ENCODE measurements around the gene NHERF1.

DNA sequence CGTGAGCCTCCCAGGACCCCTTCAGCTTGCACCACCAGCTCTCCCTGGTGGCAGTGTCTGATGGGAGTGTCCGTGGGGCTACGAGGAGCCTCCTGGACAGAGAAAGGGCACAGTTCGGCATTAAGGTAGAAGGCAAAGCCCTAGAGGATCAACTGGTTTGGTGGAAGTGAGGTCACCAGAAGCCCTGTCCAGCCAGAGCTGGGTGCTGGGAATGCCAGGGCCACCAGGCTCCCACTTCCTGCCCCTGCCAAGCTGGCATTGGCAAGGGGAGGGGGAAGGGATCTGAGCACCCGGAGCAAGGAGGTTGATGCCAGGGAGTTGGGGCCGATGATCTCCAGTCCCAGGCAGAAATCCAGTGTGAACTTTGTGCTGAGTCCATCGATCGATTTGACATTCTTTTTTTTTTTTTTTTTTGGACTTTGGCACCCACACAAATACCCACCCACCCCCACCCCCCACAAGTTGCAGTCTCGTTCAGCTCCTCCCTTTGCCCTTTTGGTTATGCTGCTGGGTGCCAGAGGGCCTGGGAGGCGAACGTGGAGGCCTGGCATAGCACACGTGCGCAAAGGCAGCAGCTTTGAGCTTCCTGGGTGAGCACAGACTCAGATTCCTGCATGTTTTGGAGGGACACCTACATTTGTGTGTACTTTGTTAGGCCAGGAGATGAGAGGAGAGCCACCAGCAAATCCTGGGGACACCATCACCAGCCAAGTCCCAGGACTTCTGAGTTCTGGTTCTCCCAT, 2.1 kb downstream of the NHERF1 start:
- no peak for TF ChIP-seq RCOR1 (IDR thresholded peaks at IDR 0.05; ENCODE audit: insufficient replicate concordance, low read length)
- no peak for TF ChIP-seq POLR2A (IDR thresholded peaks at IDR 0.05; ENCODE audit: low read depth, low read length)
- TF ChIP-seq, protein P1, sequence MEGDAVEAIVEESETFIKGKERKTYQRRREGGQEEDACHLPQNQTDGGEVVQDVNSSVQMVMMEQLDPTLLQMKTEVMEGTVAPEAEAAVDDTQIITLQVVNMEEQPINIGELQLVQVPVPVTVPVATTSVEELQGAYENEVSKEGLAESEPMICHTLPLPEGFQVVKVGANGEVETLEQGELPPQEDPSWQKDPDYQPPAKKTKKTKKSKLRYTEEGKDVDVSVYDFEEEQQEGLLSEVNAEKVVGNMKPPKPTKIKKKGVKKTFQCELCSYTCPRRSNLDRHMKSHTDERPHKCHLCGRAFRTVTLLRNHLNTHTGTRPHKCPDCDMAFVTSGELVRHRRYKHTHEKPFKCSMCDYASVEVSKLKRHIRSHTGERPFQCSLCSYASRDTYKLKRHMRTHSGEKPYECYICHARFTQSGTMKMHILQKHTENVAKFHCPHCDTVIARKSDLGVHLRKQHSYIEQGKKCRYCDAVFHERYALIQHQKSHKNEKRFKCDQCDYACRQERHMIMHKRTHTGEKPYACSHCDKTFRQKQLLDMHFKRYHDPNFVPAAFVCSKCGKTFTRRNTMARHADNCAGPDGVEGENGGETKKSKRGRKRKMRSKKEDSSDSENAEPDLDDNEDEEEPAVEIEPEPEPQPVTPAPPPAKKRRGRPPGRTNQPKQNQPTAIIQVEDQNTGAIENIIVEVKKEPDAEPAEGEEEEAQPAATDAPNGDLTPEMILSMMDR (conservative IDR thresholded peaks at IDR 0.05; ENCODE audit: low read depth, low read length), result no peak
- no peak for TF ChIP-seq CEBPB (IDR thresholded peaks at IDR 0.05; ENCODE audit: low read depth, low read length)
- no peak for TF ChIP-seq NFE2L2 (IDR thresholded peaks at IDR 0.05; ENCODE audit: low read depth, low read length)
- TF ChIP-seq MXI1 (IDR thresholded peaks at IDR 0.05; ENCODE audit: borderline replicate concordance, low read depth, low read length), result no peak
- TF ChIP-seq RFX5 (IDR thresholded peaks at IDR 0.05; ENCODE audit: low read depth, low read length), result no peak
